Body of pancreas (tissue), 4 donors: ENCODE results near the gene ARF1. TPM values are rescaled to one million over a fixed set of nuclear protein-coding genes. Genes with fewer than 3 reads are reported as not detected.

Experiments used
- ATAC-seq: fragments of 150-250 bp; one replicate; pipeline ENCODE4 v1.9.1; 2016
- DNase-seq, 4 donors: peaks; one replicate each; pipeline ENCODE4 v3.0.0-alpha.2; 2019
- H3K27ac ChIP-seq, 4 donors: fragments of 200-600 bp; sonication (generic); 1 replicate in 3 of 4; 2 replicates in 1 of 4; pipeline versions ENCODE4 v1.5.1 to v1.6.1; 2016 to 2019; ENCODE audit warnings: mild to moderate bottlenecking in 1 of 4, mixed read lengths in 1 of 4, moderate library complexity in 1 of 4
- H3K27me3 ChIP-seq, 2 donors: fragments of 200-600 bp; sonication (generic); one replicate each; pipeline ENCODE4 v1.6.0; 2016; ENCODE audit warnings: mild to moderate bottlenecking in 1 of 2
- H3K36me3 ChIP-seq, 2 donors: fragments of 200-600 bp; sonication (generic); replicated peaks in 1 of 2; 2 replicates each; pipeline ENCODE4 v1.5.1; 2016; ENCODE audit warnings: low read depth in 2 of 2; ENCODE audit not compliant: insufficient read depth in 1 of 2
- H3K4me1 ChIP-seq: fragments of 200-600 bp; sonication (generic); one replicate; pipeline ENCODE4 v1.6.0; 2016
- H3K4me3 ChIP-seq, 2 donors: fragments of 200-600 bp; sonication (generic); 1 replicate in 1 of 2; 2 replicates in 1 of 2; pipeline ENCODE4 v1.5.1; 2016 to 2019
- H3K9me3 ChIP-seq, 3 donors: fragments of 200-600 bp; sonication (generic); 1 replicate in 2 of 3; 2 replicates in 1 of 3; pipeline ENCODE4 v1.5.1; 2016
- POLR2A ChIP-seq, 3 donors: fragments of 450-650 bp; IDR thresholded peaks; one replicate each; pipeline ENCODE4 v1.6.1; 2016; ENCODE audit warnings: antibody characterized with exemption in 3 of 3, mild to moderate bottlenecking in 2 of 3
- WGBS, 2 donors: methylation state at CpG; one replicate each; pipeline ENCODE4 v1.1.5; 2017; 5-methylcytosine and 5-hydroxymethylcytosine counted together
- intact Hi-C: fragments of 100-400 bp; cut with DNase I; formaldehyde crosslinking; loops from one replicate; pipeline ENCODE4 v1.15.1; 2023
- total RNA-seq, 2 donors: library from RNA; depleted of rRNA; stranded (reverse); fragments of >200 nt; gene quantifications; one replicate each; pipeline ENCODE4 v1.1.0, GENCODE V29; 2016
- TF ChIP-seq, protein P1 (sequence below), 7 experiments: fragments of 450-650 bp in 4 of 7; fragments of 200-600 bp in 3 of 7; sonication (generic) in 3 of 7; IDR thresholded peaks; one replicate each; pipeline ENCODE4 v1.5.1; 2016 to 2019; ENCODE audit warnings: antibody characterized with exemption in 7 of 7

The ARF1 gene
- total RNA-seq, 2 donors from 2014 or later, result 158 to 203 TPM

DNA sequence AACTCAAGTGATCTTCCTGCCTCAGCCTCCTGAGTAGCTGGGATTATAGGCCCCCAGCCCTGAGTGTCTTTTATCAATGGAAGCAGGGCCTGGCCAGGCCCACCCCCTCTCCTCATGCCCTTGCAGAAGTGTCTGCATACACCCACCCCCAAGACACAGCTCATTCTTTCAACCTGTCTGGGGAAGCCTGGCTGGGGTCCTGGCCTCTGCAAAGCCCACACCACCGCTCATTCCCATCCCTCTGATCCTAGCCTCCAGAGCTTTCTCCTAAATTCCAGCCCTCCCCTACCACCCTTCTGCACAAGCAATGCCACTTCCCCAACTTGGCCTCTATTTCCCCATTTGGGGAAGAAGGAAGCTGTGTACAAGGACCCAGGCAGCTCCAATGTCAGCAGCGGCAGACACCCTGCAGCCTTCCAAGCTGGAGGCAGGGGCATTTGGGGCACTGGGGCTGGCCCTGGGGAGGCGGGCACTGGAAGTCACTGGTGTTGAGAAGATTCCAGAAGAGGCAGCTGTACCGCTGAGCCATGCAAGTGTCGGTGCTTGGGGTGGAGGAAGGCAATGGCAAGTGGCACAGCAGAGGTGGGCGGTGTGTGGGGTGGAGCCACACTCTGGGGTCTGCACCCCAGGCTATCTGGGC is 33.7 kb upstream of the ARF1 start:
- intact Hi-C loops, result no loop called here
- Histone ChIP-seq H3K4me3 (no peak overlapping the region), H3K36me3 (no peaks in the 10 kb centered on the region), H3K4me1 (no peaks in the 10 kb centered on the region), H3K27me3 (no peaks in the 10 kb centered on the region), H3K9me3 (no peaks in the 10 kb centered on the region), H3K27ac (no peak overlapping the region)
- DNase-seq (no peak), ATAC-seq (no peak)
- 85 to 90% methylated on average over 6 of the region's 6 CpGs for WGBS, 2 donors
- TF ChIP-seq, protein P1, sequence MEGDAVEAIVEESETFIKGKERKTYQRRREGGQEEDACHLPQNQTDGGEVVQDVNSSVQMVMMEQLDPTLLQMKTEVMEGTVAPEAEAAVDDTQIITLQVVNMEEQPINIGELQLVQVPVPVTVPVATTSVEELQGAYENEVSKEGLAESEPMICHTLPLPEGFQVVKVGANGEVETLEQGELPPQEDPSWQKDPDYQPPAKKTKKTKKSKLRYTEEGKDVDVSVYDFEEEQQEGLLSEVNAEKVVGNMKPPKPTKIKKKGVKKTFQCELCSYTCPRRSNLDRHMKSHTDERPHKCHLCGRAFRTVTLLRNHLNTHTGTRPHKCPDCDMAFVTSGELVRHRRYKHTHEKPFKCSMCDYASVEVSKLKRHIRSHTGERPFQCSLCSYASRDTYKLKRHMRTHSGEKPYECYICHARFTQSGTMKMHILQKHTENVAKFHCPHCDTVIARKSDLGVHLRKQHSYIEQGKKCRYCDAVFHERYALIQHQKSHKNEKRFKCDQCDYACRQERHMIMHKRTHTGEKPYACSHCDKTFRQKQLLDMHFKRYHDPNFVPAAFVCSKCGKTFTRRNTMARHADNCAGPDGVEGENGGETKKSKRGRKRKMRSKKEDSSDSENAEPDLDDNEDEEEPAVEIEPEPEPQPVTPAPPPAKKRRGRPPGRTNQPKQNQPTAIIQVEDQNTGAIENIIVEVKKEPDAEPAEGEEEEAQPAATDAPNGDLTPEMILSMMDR (IDR thresholded peaks at IDR 0.05), result no peak
- no peak for TF ChIP-seq POLR2A (IDR thresholded peaks at IDR 0.05)

DNA sequence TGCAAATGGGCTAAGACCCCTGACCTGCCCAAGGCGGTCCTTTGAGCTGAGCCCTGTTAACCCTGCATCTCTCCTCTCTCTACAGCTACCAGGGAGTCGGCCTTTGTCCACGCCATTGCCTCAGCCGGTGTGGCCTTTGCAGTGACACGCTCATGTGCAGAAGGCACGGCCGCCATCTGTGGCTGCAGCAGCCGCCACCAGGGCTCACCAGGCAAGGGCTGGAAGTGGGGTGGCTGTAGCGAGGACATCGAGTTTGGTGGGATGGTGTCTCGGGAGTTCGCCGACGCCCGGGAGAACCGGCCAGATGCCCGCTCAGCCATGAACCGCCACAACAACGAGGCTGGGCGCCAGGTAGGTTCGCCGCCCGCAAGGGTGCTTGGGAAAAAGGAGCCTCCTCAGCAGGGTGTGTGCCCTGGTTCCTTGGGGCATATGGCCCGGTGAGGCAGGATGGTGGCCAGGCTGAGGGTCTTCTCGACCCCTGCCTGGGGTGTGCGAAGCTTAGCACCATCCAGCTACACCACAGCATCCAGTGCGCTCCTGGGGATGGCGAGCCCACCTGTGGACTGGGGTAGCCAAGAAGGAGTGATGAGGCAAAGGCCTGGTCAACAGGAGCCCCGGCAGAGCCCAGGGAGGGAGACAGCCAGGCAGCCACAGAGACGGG is 31.8 kb upstream of the ARF1 start:
- Histone ChIP-seq H3K4me3 (no peak overlapping the region), H3K9me3 (no peaks in the 10 kb centered on the region), H3K27me3 (no peaks in the 10 kb centered on the region), H3K27ac (no peak overlapping the region), H3K4me1 (no peaks in the 10 kb centered on the region), H3K36me3 (no peaks in the 10 kb centered on the region)
- 88 to 94% methylated on average over 17 to 27 of the region's 30 CpGs for WGBS, 2 donors
- intact Hi-C loops, result no loop called here
- no peak for ATAC-seq
- DNase-seq, result no peak
- TF ChIP-seq, protein P1 (IDR thresholded peaks at IDR 0.05), result no peak
- TF ChIP-seq POLR2A (IDR thresholded peaks at IDR 0.05), result no peak

- H3K9me3 ChIP-seq, result no peaks in the 10 kb centered on the region
- DNase-seq, result no peak
- H3K27ac ChIP-seq, result no peak overlapping the region
- 49 to 66% methylated on average over 11 to 18 of the region's 18 CpGs for WGBS, 2 donors
- no peak overlapping the region for H3K4me3 ChIP-seq
- ATAC-seq, result no peak
- H3K27me3 ChIP-seq, result peaks cover 0 to 11% of the 10 kb centered on the region in 2 donors
- no peaks in the 10 kb centered on the region for H3K36me3 ChIP-seq
- H3K4me1 ChIP-seq, result peaks cover 25% of the 10 kb centered on the region
- TF ChIP-seq POLR2A (IDR thresholded peaks at IDR 0.05), result no peak
- TF ChIP-seq, protein P1 (IDR thresholded peaks at IDR 0.05), result no peak
- intact Hi-C loops, result no loop called here
Observed at GRCh38 chr1:228058172-228058948, 24.1 kb upstream of the ARF1 start.

DNA sequence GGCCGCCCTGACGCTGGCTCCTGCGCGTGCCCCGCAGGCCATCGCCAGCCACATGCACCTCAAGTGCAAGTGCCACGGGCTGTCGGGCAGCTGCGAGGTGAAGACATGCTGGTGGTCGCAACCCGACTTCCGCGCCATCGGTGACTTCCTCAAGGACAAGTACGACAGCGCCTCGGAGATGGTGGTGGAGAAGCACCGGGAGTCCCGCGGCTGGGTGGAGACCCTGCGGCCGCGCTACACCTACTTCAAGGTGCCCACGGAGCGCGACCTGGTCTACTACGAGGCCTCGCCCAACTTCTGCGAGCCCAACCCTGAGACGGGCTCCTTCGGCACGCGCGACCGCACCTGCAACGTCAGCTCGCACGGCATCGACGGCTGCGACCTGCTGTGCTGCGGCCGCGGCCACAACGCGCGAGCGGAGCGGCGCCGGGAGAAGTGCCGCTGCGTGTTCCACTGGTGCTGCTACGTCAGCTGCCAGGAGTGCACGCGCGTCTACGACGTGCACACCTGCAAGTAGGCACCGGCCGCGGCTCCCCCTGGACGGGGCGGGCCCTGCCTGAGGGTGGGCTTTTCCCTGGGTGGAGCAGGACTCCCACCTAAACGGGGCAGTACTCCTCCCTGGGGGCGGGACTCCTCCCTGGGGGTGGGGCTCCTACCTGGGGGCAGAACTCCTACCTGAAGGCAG is 23.4 kb upstream of the ARF1 start:
- Histone ChIP-seq H3K4me1 (peaks cover 25% of the 10 kb centered on the region), H3K9me3 (no peaks in the 10 kb centered on the region), H3K4me3 (peak overlapping the region in 1 of 2 donors; percentile 16), H3K36me3 (no peaks in the 10 kb centered on the region), H3K27ac (no peak overlapping the region), H3K27me3 (peaks cover 0 to 11% of the 10 kb centered on the region in 2 donors)
- ATAC-seq (peak; percentile 46), DNase-seq (no peak)
- WGBS, 2 donors, result 9 to 10% methylated on average over 2 to 65 of the region's 66 CpGs
- TF ChIP-seq, protein P1 (IDR thresholded peaks at IDR 0.05), result no peak
- TF ChIP-seq POLR2A (IDR thresholded peaks at IDR 0.05), result peak in 2 of 3 donors; percentile 18 to 29
- intact Hi-C loops, result no loop called here
